SK-N-SH treated with all-trans-retinoic acid at 6 μM for 48 hours (cell line): ENCODE data around the gene SHB.
A peak's percentile ranks its signal among the peaks of the same experiment; 100 is the strongest.

Source experiments
- ATAC-seq: fragments of 200-7000 bp; cut with Tn5 transposase; 3 replicates; pipeline ENCODE4 v1.9.1; 2020; ENCODE audit warnings: mild to moderate bottlenecking, moderate library complexity
- BACH2 ChIP-seq: fragments of 250-450 bp; sonication (Bioruptor Pico); IDR thresholded peaks from 2 replicates; pipeline ENCODE4 v1.9.0; 2021; ENCODE audit warnings: mild to moderate bottlenecking, borderline replicate concordance
- CSDC2 ChIP-seq: fragments of 250-450 bp; sonication (Bioruptor Pico); IDR thresholded peaks from 2 replicates; pipeline ENCODE4 v1.5.0; 2020; ENCODE audit warnings: mild to moderate bottlenecking, moderate library complexity
- CSRNP3 ChIP-seq: fragments of 250-450 bp; sonication (Bioruptor Pico); IDR thresholded peaks from 2 replicates; pipeline ENCODE4 v1.5.1; 2021; ENCODE audit warnings: mild to moderate bottlenecking, moderate library complexity
- GLIS3 ChIP-seq: fragments of 250-450 bp; sonication (Bioruptor Pico); IDR thresholded peaks from 2 replicates; pipeline ENCODE4 v1.5.0; 2020; ENCODE audit warnings: mild to moderate bottlenecking, moderate library complexity
- ISL1 ChIP-seq: fragments of 250-450 bp; sonication (Bioruptor Pico); IDR thresholded peaks from 2 replicates; pipeline ENCODE4 v2.1.2; 2022; ENCODE audit warnings: mild to moderate bottlenecking, moderate library complexity
- OSR1 ChIP-seq: fragments of 250-450 bp; sonication (Bioruptor Pico); IDR thresholded peaks from 2 replicates; pipeline ENCODE4 v1.8.0; 2022; ENCODE audit warnings: moderate library complexity, mild to moderate bottlenecking, inconsistent platforms
- PATZ1 ChIP-seq: fragments of 250-450 bp; sonication (Bioruptor Pico); IDR thresholded peaks from 2 replicates; pipeline ENCODE4 v1.8.0; 2020; ENCODE audit warnings: mild to moderate bottlenecking, moderate library complexity, borderline replicate concordance
- POU6F1 ChIP-seq: fragments of 250-450 bp; sonication (Bioruptor Pico); IDR thresholded peaks from 2 replicates; pipeline ENCODE4 v1.8.0; 2021; ENCODE audit warnings: low read depth, mild to moderate bottlenecking, moderate library complexity, borderline replicate concordance
- PPARA ChIP-seq: fragments of 250-450 bp; sonication (Bioruptor Pico); IDR thresholded peaks from 2 replicates; pipeline ENCODE4 v1.5.0; 2020; ENCODE audit warnings: mild to moderate bottlenecking, borderline replicate concordance
- RARB ChIP-seq: fragments of 250-450 bp; sonication (Bioruptor Pico); IDR thresholded peaks from 2 replicates; pipeline ENCODE4 v1.8.0; 2021; ENCODE audit warnings: mild to moderate bottlenecking, moderate library complexity
- TSHZ2 ChIP-seq: fragments of 250-450 bp; sonication (Bioruptor Pico); IDR thresholded peaks from 2 replicates; pipeline ENCODE4 v1.5.0; 2020; ENCODE audit warnings: mild to moderate bottlenecking, moderate library complexity
- ZC3H10 ChIP-seq: fragments of 250-450 bp; sonication (Bioruptor Pico); IDR thresholded peaks from 2 replicates; pipeline ENCODE4 v1.5.1; 2021; ENCODE audit warnings: mild to moderate bottlenecking, moderate library complexity
- ZFP3 ChIP-seq: fragments of 250-450 bp; sonication (Bioruptor Pico); IDR thresholded peaks from 2 replicates; pipeline ENCODE4 v1.5.0; 2020; ENCODE audit warnings: mild to moderate bottlenecking, moderate library complexity
- ZNF8 ChIP-seq: fragments of 450-650 bp; formaldehyde crosslinking; IDR thresholded peaks from 2 replicates; pipeline ENCODE4 v1.5.0; 2020; ENCODE audit warnings: mild to moderate bottlenecking, moderate library complexity

The SHB gene

GRCh38 chr9:37951671-37952449 is 117.2 kb downstream of the SHB start (continued):
- no peak for TF ChIP-seq CSRNP3 (CRISPR knock-in tag)
- TF ChIP-seq PATZ1 (CRISPR knock-in tag), result no peak
- no peak for TF ChIP-seq BACH2 (CRISPR knock-in tag)

- TF ChIP-seq ZFP3 (no peak), ZC3H10 (no peak), PPARA (CRISPR knock-in tag) (no peak), ISL1 (CRISPR knock-in tag) (no peak), PATZ1 (CRISPR knock-in tag) (no peak), POU6F1 (CRISPR knock-in tag) (no peak), ZNF8 (no peak), OSR1 (CRISPR knock-in tag) (no peak), RARB (CRISPR knock-in tag) (no peak), GLIS3 (CRISPR knock-in tag) (no peak), TSHZ2 (no peak)
- ATAC-seq, result no peak
Observed at GRCh38 chr9:37950561-37950960, 118.5 kb downstream of the SHB start.

- TF ChIP-seq CSDC2 (CRISPR knock-in tag), result 0 out of 2 replicates have a peak, but pooled peaks have one; percentile 21
- TF ChIP-seq ISL1 (CRISPR knock-in tag), result peak; percentile 33; the same call in 1 of the 2 replicates
- TF ChIP-seq PATZ1 (CRISPR knock-in tag), result no peak
- TF ChIP-seq, all 23 proteins: peak for 2
- ATAC-seq, result peak; percentile 65
Observed at GRCh38 chr9:37949576-37949975, 119.5 kb downstream of the SHB start.
